Panc1 (cell line): ENCODE measurements around the gene ILK. TPM values are rescaled to one million over a fixed set of nuclear protein-coding genes. Genes with fewer than 3 reads are reported as not detected.

Experiments used
- ATAC-seq: fragments of 200-7000 bp; cut with Tn5 transposase; 2 replicates; pipeline ENCODE4 v1.9.1; 2020; ENCODE audit warnings: mild to moderate bottlenecking, moderate library complexity
- BruUV-seq: library from RNA; stranded (reverse); fragments of 400-500 nt; replicated peaks from 2 replicates; lab custom pipeline; 2021; lab: Mats Ljungman, UMichigan
- CTCF ChIA-PET: fragments of 300-600 bp; sonication (Branson Sonifier 250); formaldehyde crosslinking; loops from one replicate; lab custom pipeline; 2022; ENCODE audit warnings: antibody characterized with exemption; lab: Charles Lee
- POLR2A ChIA-PET: fragments of 300-600 bp; sonication (Branson Sonifier 250); formaldehyde crosslinking; loops from one replicate; lab custom pipeline; 2022; ENCODE audit warnings: antibody characterized with exemption; lab: Charles Lee
- DNase-seq: peaks from one replicate; pipeline ENCODE4 v3.0.0-alpha.2; 2010; ENCODE audit warnings: low read depth, low spot score
- H3K27ac ChIP-seq: 2 replicates; pipeline ENCODE4 v1.5.1; 2011; ENCODE audit warnings: mild to moderate bottlenecking, low read length, inconsistent platforms
- H3K27me3 ChIP-seq: fragments of 200-500 bp; sonication (Bioruptor generic); 2 replicates; pipeline ENCODE4 v1.6.0; 2014; ENCODE audit warnings: low read length, inconsistent platforms; ENCODE audit not compliant: control insufficient read depth, insufficient read depth
- H3K36me3 ChIP-seq: fragments of 200-500 bp; sonication (Bioruptor generic); 2 replicates; pipeline ENCODE4 v1.5.1; 2014; ENCODE audit warnings: inconsistent platforms, mild to moderate bottlenecking, low read length, moderate library complexity; ENCODE audit not compliant: control insufficient read depth, insufficient read depth
- H3K4me1 ChIP-seq: 2 replicates; pipeline ENCODE4 v1.5.1; 2011; ENCODE audit warnings: inconsistent platforms, mild to moderate bottlenecking, low read length, moderate library complexity; ENCODE audit not compliant: control insufficient read depth, insufficient read depth
- H3K4me3 ChIP-seq, 2 experiments: 2 replicates each; pipeline ENCODE4 v1.5.1; 2011 to 2012; ENCODE audit warnings: low read depth in 2 of 2, low read length in 2 of 2, mild to moderate bottlenecking in 2 of 2, inconsistent platforms in 1 of 2, moderate library complexity in 1 of 2
- H3K9me3 ChIP-seq: fragments of 200-500 bp; sonication (Bioruptor generic); 2 replicates; pipeline ENCODE4 v1.5.1; 2014; ENCODE audit warnings: low read depth, mild to moderate bottlenecking, inconsistent platforms, low read length, moderate library complexity; ENCODE audit not compliant: control insufficient read depth, insufficient read depth
- POLR2AphosphoS5 ChIP-seq: IDR thresholded peaks from 2 replicates; pipeline ENCODE4 v1.6.1; 2012; ENCODE audit warnings: mild to moderate bottlenecking, low read depth, low read length, moderate library complexity
- SIN3A ChIP-seq: IDR thresholded peaks from 2 replicates; pipeline ENCODE4 v1.6.1; 2012; ENCODE audit warnings: low read depth, mild to moderate bottlenecking, low read length, moderate library complexity, borderline replicate concordance; ENCODE audit not compliant: insufficient read depth
- TCF7L2 ChIP-seq: IDR thresholded peaks from 2 replicates; pipeline ENCODE4 v1.6.1; 2011; ENCODE audit warnings: mild to moderate bottlenecking, low read depth, low read length, inconsistent platforms
- in situ Hi-C: cut with HindIII; loops from 2 replicates; pipeline ENCODE4 v1.10.0; 2016; ENCODE audit warnings: low sequenced_read_pairs, low pct_unique_long_range_greater_than_20kb
- intact Hi-C: fragments of 100-400 bp; cut with micrococcal nuclease; formaldehyde crosslinking; loops from one replicate; pipeline ENCODE4 v1.10.0; 2022; ENCODE audit not compliant: unreplicated experiment
- total RNA-seq: library from RNA; stranded (reverse); gene quantifications from one replicate; pipeline ENCODE4 v1.2.1, GENCODE V29; 2021; ENCODE audit not compliant: unreplicated experiment
- TF ChIP-seq, protein P1 (sequence below): fragments of 450-650 bp; IDR thresholded peaks from 2 replicates; pipeline ENCODE4 v1.5.1; 2017; ENCODE audit warnings: mild to moderate bottlenecking
- TF ChIP-seq, protein P2 (sequence below), 2 experiments: IDR thresholded peaks; 2 replicates each; pipeline ENCODE4 v1.6.1; 2011 to 2012; ENCODE audit warnings: low read depth in 2 of 2, control low read depth in 1 of 2, low read length in 1 of 2, mild to moderate bottlenecking in 1 of 2, moderate library complexity in 1 of 2; ENCODE audit not compliant: insufficient read depth in 1 of 2

The ILK gene
- total RNA-seq, 1 experiment from 2014 or later, result 204 TPM

DNA sequence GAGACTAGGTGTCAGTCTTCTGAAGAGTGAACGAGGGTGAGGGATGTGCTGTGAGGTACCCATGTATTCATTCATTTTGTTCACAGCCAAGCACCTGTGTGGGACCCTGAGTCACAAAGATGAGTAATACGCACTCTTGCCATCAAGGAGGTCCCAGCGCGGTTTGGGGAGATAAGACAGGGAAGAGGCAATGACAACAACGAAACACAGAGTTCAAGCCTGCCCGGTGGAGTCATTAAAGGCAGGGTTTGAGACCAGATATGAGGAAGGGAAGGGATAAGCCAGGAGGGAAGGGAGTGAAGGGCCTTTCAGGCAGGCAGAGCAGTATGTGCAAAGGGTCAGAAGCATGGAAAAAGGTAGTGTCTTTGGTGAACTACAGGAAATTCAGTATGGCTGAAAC is 47.4 kb downstream of the ILK start:
- peaks cover 59% of the 10 kb centered on the region for H3K27me3 ChIP-seq
- H3K9me3 ChIP-seq, result no peaks in the 10 kb centered on the region
- DNase-seq, result no peak
- no TSS peak for BruUV-seq
- no peaks in the 10 kb centered on the region; the same call in 1 of the 2 replicates for H3K36me3 ChIP-seq
- no peaks in the 10 kb centered on the region for H3K4me1 ChIP-seq
- no peak for TF ChIP-seq TCF7L2
- no peak for TF ChIP-seq POLR2AphosphoS5
- TF ChIP-seq SIN3A, result no peak
- TF ChIP-seq, protein P1, sequence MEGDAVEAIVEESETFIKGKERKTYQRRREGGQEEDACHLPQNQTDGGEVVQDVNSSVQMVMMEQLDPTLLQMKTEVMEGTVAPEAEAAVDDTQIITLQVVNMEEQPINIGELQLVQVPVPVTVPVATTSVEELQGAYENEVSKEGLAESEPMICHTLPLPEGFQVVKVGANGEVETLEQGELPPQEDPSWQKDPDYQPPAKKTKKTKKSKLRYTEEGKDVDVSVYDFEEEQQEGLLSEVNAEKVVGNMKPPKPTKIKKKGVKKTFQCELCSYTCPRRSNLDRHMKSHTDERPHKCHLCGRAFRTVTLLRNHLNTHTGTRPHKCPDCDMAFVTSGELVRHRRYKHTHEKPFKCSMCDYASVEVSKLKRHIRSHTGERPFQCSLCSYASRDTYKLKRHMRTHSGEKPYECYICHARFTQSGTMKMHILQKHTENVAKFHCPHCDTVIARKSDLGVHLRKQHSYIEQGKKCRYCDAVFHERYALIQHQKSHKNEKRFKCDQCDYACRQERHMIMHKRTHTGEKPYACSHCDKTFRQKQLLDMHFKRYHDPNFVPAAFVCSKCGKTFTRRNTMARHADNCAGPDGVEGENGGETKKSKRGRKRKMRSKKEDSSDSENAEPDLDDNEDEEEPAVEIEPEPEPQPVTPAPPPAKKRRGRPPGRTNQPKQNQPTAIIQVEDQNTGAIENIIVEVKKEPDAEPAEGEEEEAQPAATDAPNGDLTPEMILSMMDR, result no peak
- TF ChIP-seq, protein P2, sequence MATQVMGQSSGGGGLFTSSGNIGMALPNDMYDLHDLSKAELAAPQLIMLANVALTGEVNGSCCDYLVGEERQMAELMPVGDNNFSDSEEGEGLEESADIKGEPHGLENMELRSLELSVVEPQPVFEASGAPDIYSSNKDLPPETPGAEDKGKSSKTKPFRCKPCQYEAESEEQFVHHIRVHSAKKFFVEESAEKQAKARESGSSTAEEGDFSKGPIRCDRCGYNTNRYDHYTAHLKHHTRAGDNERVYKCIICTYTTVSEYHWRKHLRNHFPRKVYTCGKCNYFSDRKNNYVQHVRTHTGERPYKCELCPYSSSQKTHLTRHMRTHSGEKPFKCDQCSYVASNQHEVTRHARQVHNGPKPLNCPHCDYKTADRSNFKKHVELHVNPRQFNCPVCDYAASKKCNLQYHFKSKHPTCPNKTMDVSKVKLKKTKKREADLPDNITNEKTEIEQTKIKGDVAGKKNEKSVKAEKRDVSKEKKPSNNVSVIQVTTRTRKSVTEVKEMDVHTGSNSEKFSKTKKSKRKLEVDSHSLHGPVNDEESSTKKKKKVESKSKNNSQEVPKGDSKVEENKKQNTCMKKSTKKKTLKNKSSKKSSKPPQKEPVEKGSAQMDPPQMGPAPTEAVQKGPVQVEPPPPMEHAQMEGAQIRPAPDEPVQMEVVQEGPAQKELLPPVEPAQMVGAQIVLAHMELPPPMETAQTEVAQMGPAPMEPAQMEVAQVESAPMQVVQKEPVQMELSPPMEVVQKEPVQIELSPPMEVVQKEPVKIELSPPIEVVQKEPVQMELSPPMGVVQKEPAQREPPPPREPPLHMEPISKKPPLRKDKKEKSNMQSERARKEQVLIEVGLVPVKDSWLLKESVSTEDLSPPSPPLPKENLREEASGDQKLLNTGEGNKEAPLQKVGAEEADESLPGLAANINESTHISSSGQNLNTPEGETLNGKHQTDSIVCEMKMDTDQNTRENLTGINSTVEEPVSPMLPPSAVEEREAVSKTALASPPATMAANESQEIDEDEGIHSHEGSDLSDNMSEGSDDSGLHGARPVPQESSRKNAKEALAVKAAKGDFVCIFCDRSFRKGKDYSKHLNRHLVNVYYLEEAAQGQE (IDR thresholded peaks at IDR 0.05; ENCODE audit: insufficient read depth in 1 of 2, low read depth in 2 of 2, low read length in 1 of 2), result no peak
- ChIA-PET POLR2A (no interaction called here), CTCF (no interaction called here)
- no peak overlapping the region for H3K4me3 ChIP-seq
- intact Hi-C loops, result no loop called here
- no peak overlapping the region for H3K27ac ChIP-seq
- in situ Hi-C loops, result no loop called here
- ATAC-seq, result no peak

DNA sequence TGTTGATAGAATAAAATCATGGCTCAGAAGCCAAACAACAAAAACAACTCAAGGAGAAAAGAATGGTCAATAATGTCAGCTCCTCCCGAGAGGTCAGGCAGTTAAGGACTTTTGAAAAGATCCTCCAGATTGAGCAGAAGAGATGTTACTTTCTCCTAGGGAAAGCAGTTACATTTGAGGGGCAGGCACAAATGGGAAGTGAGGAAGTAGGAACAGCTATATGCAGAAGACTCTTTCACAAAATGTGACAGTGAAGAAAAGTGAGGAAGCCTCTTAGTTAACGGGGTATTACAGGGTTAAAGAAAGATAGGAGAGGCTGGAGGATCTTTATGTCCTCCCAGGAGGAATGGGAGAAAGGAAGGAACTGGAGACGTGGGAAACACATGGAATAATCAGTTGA is 48.6 kb downstream of the ILK start:
- ATAC-seq (no peak), DNase-seq (no peak)
- TF ChIP-seq, protein P2 (IDR thresholded peaks at IDR 0.05; ENCODE audit: insufficient read depth in 1 of 2, low read depth in 2 of 2, low read length in 1 of 2), result no peak
- TF ChIP-seq TCF7L2 (no peak), SIN3A (no peak), POLR2AphosphoS5 (no peak)
- in situ Hi-C loops, result no loop called here
- no peak overlapping the region for H3K27ac ChIP-seq
- no peaks in the 10 kb centered on the region for H3K9me3 ChIP-seq
- no peaks in the 10 kb centered on the region for H3K4me1 ChIP-seq
- no peaks in the 10 kb centered on the region; the same call in 1 of the 2 replicates for H3K36me3 ChIP-seq
- BruUV-seq, result no TSS peak
- intact Hi-C loops, result no loop called here
- H3K4me3 ChIP-seq, result no peak overlapping the region
- H3K27me3 ChIP-seq, result peaks cover 71% of the 10 kb centered on the region
- ChIA-PET POLR2A (no interaction called here), CTCF (interaction anchor here (0.6 kb wide), 1 partner anchor 121 kb away, joined by 3 read pairs; no protein-coding TSS in a partner anchor)
